MM.1S (cell line): ENCODE data around the gene TRPC3.

Source experiments
- CTCF ChIP-seq: fragments of 300-600 bp; sonication (generic); IDR thresholded peaks from 2 replicates; pipeline ENCODE4 v1.5.1; 2016; ENCODE audit warnings: antibody characterized with exemption, low read length, mixed read lengths
- EZH2 ChIP-seq: fragments of 300-600 bp; sonication (generic); optimal IDR thresholded peaks from 2 replicates; pipeline ENCODE3; 2017; ENCODE audit warnings: low read depth, mild to moderate bottlenecking, antibody characterized with exemption, low read length, mixed read lengths
- EZH2phosphoT487 ChIP-seq: fragments of 300-600 bp; sonication (generic); IDR thresholded peaks from 2 replicates; pipeline ENCODE4 v1.6.1; 2018; ENCODE audit warnings: antibody characterized with exemption, low read length

DNA sequence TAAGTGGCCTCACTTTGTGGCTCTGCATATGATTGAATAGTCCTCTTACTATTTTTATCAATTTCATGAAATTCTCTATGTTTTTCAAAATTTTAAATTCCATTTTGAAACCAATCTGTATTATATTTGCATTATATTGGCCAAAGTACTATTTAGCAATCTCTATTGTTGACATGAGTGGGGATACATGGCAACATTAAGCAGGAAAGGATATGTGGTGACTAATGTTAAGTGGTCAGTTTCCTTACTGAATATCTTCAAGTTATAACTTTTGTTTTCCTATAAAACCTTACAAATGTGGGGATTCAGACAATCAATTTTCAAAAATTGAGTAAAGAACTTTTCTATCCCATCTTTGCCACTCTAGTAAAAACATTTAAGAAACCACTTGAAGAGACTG, 91.7 kb downstream of the TRPC3 start:
- no peak for TF ChIP-seq CTCF
- TF ChIP-seq EZH2, result no peak
- TF ChIP-seq EZH2phosphoT487, result no peak
